ENCODE results near the gene ADGRD1.

The ADGRD1 gene

GRCh38 chr12:131042834-131043245 is 89.1 kb downstream of the ADGRD1 start:
- TF ChIP-seq, protein P1, sequence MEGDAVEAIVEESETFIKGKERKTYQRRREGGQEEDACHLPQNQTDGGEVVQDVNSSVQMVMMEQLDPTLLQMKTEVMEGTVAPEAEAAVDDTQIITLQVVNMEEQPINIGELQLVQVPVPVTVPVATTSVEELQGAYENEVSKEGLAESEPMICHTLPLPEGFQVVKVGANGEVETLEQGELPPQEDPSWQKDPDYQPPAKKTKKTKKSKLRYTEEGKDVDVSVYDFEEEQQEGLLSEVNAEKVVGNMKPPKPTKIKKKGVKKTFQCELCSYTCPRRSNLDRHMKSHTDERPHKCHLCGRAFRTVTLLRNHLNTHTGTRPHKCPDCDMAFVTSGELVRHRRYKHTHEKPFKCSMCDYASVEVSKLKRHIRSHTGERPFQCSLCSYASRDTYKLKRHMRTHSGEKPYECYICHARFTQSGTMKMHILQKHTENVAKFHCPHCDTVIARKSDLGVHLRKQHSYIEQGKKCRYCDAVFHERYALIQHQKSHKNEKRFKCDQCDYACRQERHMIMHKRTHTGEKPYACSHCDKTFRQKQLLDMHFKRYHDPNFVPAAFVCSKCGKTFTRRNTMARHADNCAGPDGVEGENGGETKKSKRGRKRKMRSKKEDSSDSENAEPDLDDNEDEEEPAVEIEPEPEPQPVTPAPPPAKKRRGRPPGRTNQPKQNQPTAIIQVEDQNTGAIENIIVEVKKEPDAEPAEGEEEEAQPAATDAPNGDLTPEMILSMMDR (IDR thresholded peaks at IDR 0.05; ENCODE audit: borderline replicate concordance, extremely low read depth, low read length, poor library complexity, severe bottlenecking) = no peak
- TF ChIP-seq EZH2 (IDR thresholded peaks at IDR 0.05; ENCODE audit: borderline replicate concordance, low read depth, low read length, severe bottlenecking) = no peak

GRCh38 chr12:131043401-131043871 is 89.7 kb downstream of the ADGRD1 start:
- H3K9me3 ChIP-seq (ENCODE audit: insufficient read depth, low read length, severe bottlenecking) = no peaks in the 10 kb centered on the region
- H3K27ac ChIP-seq (ENCODE audit: low read length) = no peak overlapping the region
- ATAC-seq (ENCODE audit: insufficient read depth, low read depth) (no peak), DNase-seq (no peak)
- H2AFZ ChIP-seq (ENCODE audit: low read depth, low read length) = no peak overlapping the region
- no peak overlapping the region for H3K9ac ChIP-seq (ENCODE audit: low read depth, low read length)
- no peaks in the 10 kb centered on the region for H3K27me3 ChIP-seq (ENCODE audit: insufficient read depth, low read length, poor library complexity)
- peaks cover 8% of the 10 kb centered on the region; the same call in 1 of the 2 replicates for H4K20me1 ChIP-seq (ENCODE audit: insufficient read depth, low read length)
- no peaks in the 10 kb centered on the region for H3K4me1 ChIP-seq (ENCODE audit: insufficient read depth, low read length)
- no peak overlapping the region for H3K4me2 ChIP-seq (ENCODE audit: insufficient read depth, low read length)
- TF ChIP-seq, protein P1 (IDR thresholded peaks at IDR 0.05; ENCODE audit: borderline replicate concordance, extremely low read depth, low read length, poor library complexity, severe bottlenecking) = no peak
- no peak for TF ChIP-seq EZH2 (IDR thresholded peaks at IDR 0.05; ENCODE audit: borderline replicate concordance, low read depth, low read length, severe bottlenecking)
- H3K4me3 ChIP-seq (ENCODE audit: low read depth in 1 of 2, low read length in 2 of 2) = no peak overlapping the region
- H3K79me2 ChIP-seq (ENCODE audit: insufficient read depth, low read length) = no peaks in the 10 kb centered on the region
- no peaks in the 10 kb centered on the region for H3K36me3 ChIP-seq (ENCODE audit: insufficient read depth, low read length)

More at GRCh38 chr12:131042834-131043245, 89.1 kb downstream of the ADGRD1 start:
- H3K27me3 ChIP-seq (ENCODE audit: insufficient read depth, low read length, poor library complexity) = no peaks in the 10 kb centered on the region
- ATAC-seq (ENCODE audit: insufficient read depth, low read depth) (no peak), DNase-seq (no peak)
- no peaks in the 10 kb centered on the region for H3K36me3 ChIP-seq (ENCODE audit: insufficient read depth, low read length)
- no peak overlapping the region for H3K4me2 ChIP-seq (ENCODE audit: insufficient read depth, low read length)
- H3K27ac ChIP-seq (ENCODE audit: low read length) = no peak overlapping the region
- H2AFZ ChIP-seq (ENCODE audit: low read depth, low read length) = no peak overlapping the region
- no peak overlapping the region for H3K4me3 ChIP-seq (ENCODE audit: low read depth in 1 of 2, low read length in 2 of 2)
- H3K79me2 ChIP-seq (ENCODE audit: insufficient read depth, low read length) = no peaks in the 10 kb centered on the region
- H4K20me1 ChIP-seq (ENCODE audit: insufficient read depth, low read length) = peaks cover 8% of the 10 kb centered on the region; the same call in 1 of the 2 replicates
- no peaks in the 10 kb centered on the region for H3K4me1 ChIP-seq (ENCODE audit: insufficient read depth, low read length)
- no peaks in the 10 kb centered on the region for H3K9me3 ChIP-seq (ENCODE audit: insufficient read depth, low read length, severe bottlenecking)
- H3K9ac ChIP-seq (ENCODE audit: low read depth, low read length) = no peak overlapping the region

DNA sequence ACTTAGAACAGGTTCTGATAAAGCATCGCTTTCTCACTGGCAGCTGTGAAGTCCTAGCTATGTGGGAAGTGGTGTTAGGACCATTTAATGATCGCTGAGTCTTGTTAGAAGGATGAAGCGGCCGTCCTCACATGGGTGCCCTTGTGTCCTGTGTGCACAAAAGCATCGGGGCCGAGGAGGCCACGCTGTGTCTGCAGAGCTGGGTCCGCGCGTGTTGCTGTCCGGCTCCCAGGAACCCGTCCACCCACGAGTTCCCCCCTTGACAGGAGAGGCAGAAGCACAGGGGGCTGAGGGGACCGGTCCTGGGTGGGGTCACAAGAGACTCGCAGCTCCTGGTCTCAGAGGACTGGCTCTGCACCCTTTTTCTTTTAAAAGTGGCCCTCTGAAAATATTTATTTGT is 90.4 kb downstream of the ADGRD1 start:
- no peaks in the 10 kb centered on the region for H3K9me3 ChIP-seq (ENCODE audit: insufficient read depth, low read length, severe bottlenecking)
- H3K27ac ChIP-seq (ENCODE audit: low read length) = no peak overlapping the region
- H3K4me3 ChIP-seq (ENCODE audit: low read depth in 1 of 2, low read length in 2 of 2) = no peak overlapping the region

More for the DNA sequence above, 90.4 kb downstream of the ADGRD1 start:
- no peaks in the 10 kb centered on the region for H3K27me3 ChIP-seq (ENCODE audit: insufficient read depth, low read length, poor library complexity)
- no peak for DNase-seq
- H3K4me2 ChIP-seq (ENCODE audit: insufficient read depth, low read length) = no peak overlapping the region
- H3K79me2 ChIP-seq (ENCODE audit: insufficient read depth, low read length) = no peaks in the 10 kb centered on the region
- H3K36me3 ChIP-seq (ENCODE audit: insufficient read depth, low read length) = no peaks in the 10 kb centered on the region
- H3K9ac ChIP-seq (ENCODE audit: low read depth, low read length) = no peak overlapping the region
- H2AFZ ChIP-seq (ENCODE audit: low read depth, low read length) = no peak overlapping the region
- no peaks in the 10 kb centered on the region for H3K4me1 ChIP-seq (ENCODE audit: insufficient read depth, low read length)
- TF ChIP-seq EZH2 (IDR thresholded peaks at IDR 0.05; ENCODE audit: borderline replicate concordance, low read depth, low read length, severe bottlenecking) = no peak
- TF ChIP-seq, protein P1 (IDR thresholded peaks at IDR 0.05; ENCODE audit: borderline replicate concordance, extremely low read depth, low read length, poor library complexity, severe bottlenecking) = no peak
- H4K20me1 ChIP-seq (ENCODE audit: insufficient read depth, low read length) = peaks cover 8% of the 10 kb centered on the region; the same call in 1 of the 2 replicates
- no peak for ATAC-seq (ENCODE audit: insufficient read depth, low read depth)

Data from DND-41 (cell line).